Measurements from ENCODE around the gene BFSP1.

BFSP1 gene

GRCh38 chr20:17498641-17499040 is 32.5 kb downstream of the BFSP1 start:
- no peak overlapping the region for H3K4me3 ChIP-seq (ENCODE audit: low read depth, low read length)
- TF ChIP-seq CTCF (IDR thresholded peaks at IDR 0.05; ENCODE audit: low read depth, low read length), result no peak

GRCh38 chr20:17497821-17498580 is 33.2 kb downstream of the BFSP1 start:
- TF ChIP-seq CTCF (IDR thresholded peaks at IDR 0.05; ENCODE audit: low read depth, low read length), result no peak
- H3K4me3 ChIP-seq (ENCODE audit: low read depth, low read length), result no peak overlapping the region

- no peak overlapping the region for H3K4me3 ChIP-seq (ENCODE audit: low read depth, low read length)
- no peak for TF ChIP-seq CTCF (IDR thresholded peaks at IDR 0.05; ENCODE audit: low read depth, low read length)
These were observed 35.4 kb downstream of the BFSP1 start for GRCh38 chr20:17495826-17496225.

GRCh38 chr20:17494201-17494600 is 37.0 kb downstream of the BFSP1 start:
- no peak for TF ChIP-seq CTCF (IDR thresholded peaks at IDR 0.05; ENCODE audit: low read depth, low read length)
- H3K4me3 ChIP-seq (ENCODE audit: low read depth, low read length), result no peak overlapping the region

- H3K4me3 ChIP-seq (ENCODE audit: low read depth, low read length), result no peak overlapping the region
- TF ChIP-seq CTCF (IDR thresholded peaks at IDR 0.05; ENCODE audit: low read depth, low read length), result no peak
These were observed 38.0 kb downstream of the BFSP1 start for GRCh38 chr20:17493173-17493572.

GRCh38 chr20:17491488-17491887 is 39.7 kb downstream of the BFSP1 start:
- TF ChIP-seq CTCF (IDR thresholded peaks at IDR 0.05; ENCODE audit: low read depth, low read length), result no peak
- H3K4me3 ChIP-seq (ENCODE audit: low read depth, low read length), result no peak overlapping the region

- no peak for TF ChIP-seq CTCF (IDR thresholded peaks at IDR 0.05; ENCODE audit: low read depth, low read length)
- no peak overlapping the region for H3K4me3 ChIP-seq (ENCODE audit: low read depth, low read length)
These were observed 40.1 kb downstream of the BFSP1 start for GRCh38 chr20:17491041-17491440.

Measured in WI38 (cell line).